ENCODE data around the gene DPF3. TPM values are rescaled to one million over a fixed set of nuclear protein-coding genes. Genes with fewer than 3 reads are reported as not detected.

Gene DPF3
- total RNA-seq, 1 donor from 2014 or later, result 4.3 TPM

DNA sequence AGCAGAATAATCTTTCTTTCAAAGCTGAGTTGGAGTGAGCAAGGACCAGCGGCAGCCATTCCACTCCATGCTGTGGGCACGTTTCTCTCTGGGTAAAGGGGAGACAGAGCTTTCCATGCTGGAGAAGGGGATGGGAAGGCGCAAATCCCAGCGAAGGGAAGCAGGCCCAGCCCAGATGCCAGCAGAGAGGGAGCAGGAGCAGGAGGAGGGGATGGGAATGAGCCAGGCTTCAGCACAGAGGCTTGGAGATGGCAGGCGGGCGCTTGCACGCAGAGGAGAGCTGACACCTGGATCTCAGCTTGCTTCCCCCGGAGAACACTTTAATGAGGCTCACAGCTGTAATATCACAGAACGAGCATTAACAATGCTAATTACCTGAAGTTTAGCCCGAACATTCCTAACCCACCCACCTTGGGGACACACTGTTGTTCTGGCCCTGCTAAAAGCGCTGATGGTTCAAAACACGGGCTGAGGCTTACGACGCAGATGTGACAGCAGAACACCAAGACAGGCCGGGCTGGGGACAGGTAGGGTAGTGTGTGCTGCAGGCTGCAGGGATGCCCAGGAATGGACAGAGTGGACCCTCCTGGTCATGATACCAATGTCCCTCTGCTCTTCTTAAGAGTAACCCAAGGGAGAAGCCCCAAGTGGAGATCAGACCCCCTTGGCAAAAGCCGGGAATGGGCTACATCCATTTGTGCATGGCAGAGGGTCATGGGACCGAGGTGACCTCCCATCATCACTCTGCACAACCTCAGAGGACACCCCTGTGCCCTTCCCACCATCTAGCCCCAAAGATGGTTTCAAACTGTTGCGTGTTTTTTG is 288.6 kb downstream of the DPF3 start:
- no peaks in the 10 kb centered on the region for H3K9me3 Mint-ChIP-seq
- intact Hi-C loops (cut with micrococcal nuclease), result no loop called here
- peaks cover 32% of the 10 kb centered on the region for H3K27me3 Mint-ChIP-seq (ENCODE audit: insufficient read depth)
- no peak for DNase-seq (ENCODE audit: low spot score)
- peaks cover 11% of the 10 kb centered on the region for H3K4me1 Mint-ChIP-seq (ENCODE audit: low read depth)
- no peak overlapping the region for H3K4me3 Mint-ChIP-seq
- no peaks in the 10 kb centered on the region for H3K36me3 Mint-ChIP-seq (ENCODE audit: low read depth)
- no peak overlapping the region for H3K27ac Mint-ChIP-seq

DNA sequence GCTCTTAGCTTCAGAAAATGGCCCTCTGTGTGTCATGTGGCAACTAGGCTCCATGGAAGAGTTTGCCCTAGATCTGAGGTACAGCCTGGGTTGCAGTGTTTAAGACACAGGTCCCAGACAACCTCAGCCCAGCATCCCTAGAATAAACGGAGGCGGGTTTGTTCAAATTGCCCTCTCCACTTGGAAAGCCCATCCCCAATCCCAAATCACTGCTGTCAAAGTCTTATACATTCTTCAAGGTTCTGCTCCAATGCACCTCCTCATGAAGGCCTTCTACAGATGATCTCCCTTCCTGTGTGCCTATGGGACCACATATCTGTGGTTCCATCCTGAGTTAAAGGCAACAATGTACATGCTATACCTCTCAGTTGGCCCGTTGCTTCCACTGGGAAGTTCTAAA is 289.8 kb downstream of the DPF3 start:
- peaks cover 32% of the 10 kb centered on the region for H3K27me3 Mint-ChIP-seq (ENCODE audit: insufficient read depth)
- H3K4me1 Mint-ChIP-seq (ENCODE audit: low read depth), result peaks cover 11% of the 10 kb centered on the region
- H3K9me3 Mint-ChIP-seq, result no peaks in the 10 kb centered on the region
- H3K4me3 Mint-ChIP-seq, result no peak overlapping the region
- intact Hi-C loops (cut with micrococcal nuclease), result no loop called here
- no peak for DNase-seq (ENCODE audit: low spot score)
- H3K36me3 Mint-ChIP-seq (ENCODE audit: low read depth), result no peaks in the 10 kb centered on the region
- H3K27ac Mint-ChIP-seq, result no peak overlapping the region

DNA sequence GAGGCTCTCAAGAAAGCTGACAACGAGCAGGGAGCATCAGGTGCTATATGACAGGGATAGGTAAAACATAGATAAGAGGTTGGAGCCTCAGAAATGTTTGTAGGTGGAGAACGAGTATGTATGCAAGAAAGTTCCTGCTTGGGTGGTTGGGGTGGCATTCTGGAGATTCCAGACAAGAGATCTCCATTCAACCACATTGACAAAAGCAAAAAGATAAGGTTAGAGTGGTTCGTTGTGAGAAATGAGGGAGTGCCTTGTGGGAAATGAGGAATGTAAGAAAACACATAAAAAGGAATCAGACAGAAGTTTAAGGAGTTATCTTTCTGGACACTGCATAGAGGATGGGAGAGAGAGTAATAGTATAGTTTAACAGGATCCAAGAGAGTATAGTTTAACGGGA is 290.3 kb downstream of the DPF3 start:
- DNase-seq (ENCODE audit: low spot score), result no peak
- Mint-ChIP-seq H3K9me3 (no peaks in the 10 kb centered on the region), H3K4me1 (ENCODE audit: low read depth) (peaks cover 10% of the 10 kb centered on the region), H3K27me3 (ENCODE audit: insufficient read depth) (peaks cover 32% of the 10 kb centered on the region), H3K27ac (no peak overlapping the region), H3K4me3 (no peak overlapping the region), H3K36me3 (ENCODE audit: low read depth) (no peaks in the 10 kb centered on the region)
- intact Hi-C loops (cut with micrococcal nuclease), result no loop called here

DNA sequence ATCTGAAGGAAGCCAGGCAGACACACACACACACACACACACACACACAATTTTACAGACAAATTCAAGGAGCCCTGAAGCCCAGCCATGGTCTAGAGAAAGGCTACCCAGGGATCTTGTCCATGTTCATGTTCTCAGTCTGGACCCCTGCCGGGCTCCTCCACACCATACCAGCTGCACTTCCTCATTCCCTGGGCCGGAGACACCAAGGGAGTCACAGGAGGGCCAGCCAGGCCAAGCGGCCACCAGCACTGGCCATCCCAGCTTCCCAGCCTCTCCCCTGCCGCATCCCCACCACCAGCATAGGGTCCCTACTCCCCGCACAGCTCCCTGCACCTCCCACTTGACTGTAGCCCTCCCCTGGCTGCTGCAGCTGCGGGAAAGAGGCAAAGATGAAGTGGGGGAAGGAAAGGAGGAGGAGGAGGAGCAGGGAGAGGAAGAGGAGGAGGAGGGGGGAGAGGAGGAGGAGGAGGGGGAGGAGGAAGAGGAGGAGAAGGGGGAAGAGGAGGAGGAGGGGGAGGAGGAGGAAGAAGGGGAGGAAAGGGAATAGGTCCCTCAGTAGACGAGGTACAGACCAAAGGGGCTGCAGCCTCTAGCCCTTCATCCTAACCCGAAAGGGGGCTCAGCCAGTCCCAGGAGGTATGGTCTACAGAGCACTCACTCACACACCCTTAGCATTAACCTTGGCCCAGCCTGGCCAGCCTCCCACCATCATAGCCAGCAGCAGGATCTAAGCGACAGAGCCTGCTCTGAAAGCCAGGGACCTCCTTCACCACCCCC is 293.2 kb downstream of the DPF3 start:
- no peak for DNase-seq (ENCODE audit: low spot score)
- Mint-ChIP-seq H3K27ac (no peak overlapping the region), H3K9me3 (no peaks in the 10 kb centered on the region), H3K4me3 (no peak overlapping the region), H3K36me3 (ENCODE audit: low read depth) (no peaks in the 10 kb centered on the region), H3K27me3 (ENCODE audit: insufficient read depth) (peaks cover 34% of the 10 kb centered on the region), H3K4me1 (ENCODE audit: low read depth) (peaks cover 10% of the 10 kb centered on the region)
- intact Hi-C loops (cut with micrococcal nuclease), result no loop called here

DNA sequence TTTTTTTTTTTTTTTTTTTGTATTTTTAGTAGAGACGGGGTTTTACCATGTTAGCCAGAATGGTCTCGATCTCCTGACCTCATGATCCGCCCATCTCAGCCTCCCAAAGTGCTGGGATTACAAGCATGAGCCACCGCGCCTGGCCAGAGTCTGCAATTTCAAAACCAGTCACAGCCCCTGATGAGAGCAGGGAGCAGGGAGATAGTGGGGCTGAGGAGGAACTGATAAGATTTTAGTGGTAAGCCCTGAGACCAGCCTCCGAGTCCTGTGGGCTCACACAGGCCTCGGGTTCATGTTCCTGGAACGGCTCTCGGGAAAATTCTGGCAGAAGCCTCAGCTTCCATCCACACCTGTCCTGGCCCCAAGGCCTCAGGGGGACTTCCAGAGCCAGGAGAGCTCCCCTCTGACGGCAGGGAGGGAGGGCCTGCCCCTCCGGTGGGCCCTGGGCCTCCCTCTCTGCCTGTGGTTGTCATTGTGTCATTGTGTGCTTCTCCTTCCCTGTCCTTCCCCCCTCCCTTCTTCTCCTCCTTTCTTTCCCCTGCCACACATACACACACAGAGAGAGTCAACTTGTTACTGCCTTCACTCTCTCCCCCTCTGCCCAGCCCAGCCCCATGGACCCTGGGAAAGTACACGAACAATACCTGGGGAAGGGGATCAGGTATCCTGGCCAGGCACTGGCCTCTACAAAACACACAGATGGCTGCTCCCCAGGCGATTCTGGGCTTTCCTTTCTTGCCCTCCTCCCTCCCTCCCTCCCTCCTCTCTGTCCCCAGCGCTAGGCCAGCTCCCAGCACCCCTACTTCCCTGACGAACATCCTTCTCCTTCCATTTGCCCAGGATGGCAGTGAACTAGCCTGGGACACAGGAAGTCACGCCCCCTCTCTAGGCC is 294.1 kb downstream of the DPF3 start:
- intact Hi-C loops (cut with micrococcal nuclease), result no loop called here
- Mint-ChIP-seq H3K4me1 (ENCODE audit: low read depth) (peaks cover 19% of the 10 kb centered on the region), H3K27ac (no peak overlapping the region), H3K9me3 (no peaks in the 10 kb centered on the region), H3K4me3 (no peak overlapping the region), H3K36me3 (ENCODE audit: low read depth) (no peaks in the 10 kb centered on the region), H3K27me3 (ENCODE audit: insufficient read depth) (peaks cover 31% of the 10 kb centered on the region)
- DNase-seq (ENCODE audit: low spot score), result no peak

DNA sequence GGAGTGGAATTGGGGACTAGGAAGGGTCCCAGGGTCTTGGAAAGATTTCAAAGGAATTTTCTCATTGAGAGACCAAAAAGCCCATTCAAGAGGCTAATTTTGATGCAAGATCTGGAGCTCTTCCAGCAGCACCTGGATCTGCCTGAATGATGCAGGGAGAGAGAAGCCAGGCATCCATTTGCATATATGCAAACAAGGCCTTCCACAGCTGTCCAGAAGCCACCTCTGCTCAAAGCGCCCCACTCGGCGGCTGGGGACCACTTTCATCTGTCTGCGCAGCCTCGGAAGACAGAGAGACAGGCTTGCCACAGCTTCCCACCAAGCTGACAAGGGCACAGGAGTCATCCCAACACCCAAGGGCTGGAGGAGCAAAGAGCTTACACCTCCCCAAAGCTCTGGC is 295.6 kb downstream of the DPF3 start:
- no peak for DNase-seq (ENCODE audit: low spot score)
- Mint-ChIP-seq H3K4me1 (ENCODE audit: low read depth) (peaks cover 34% of the 10 kb centered on the region), H3K4me3 (no peak overlapping the region), H3K27ac (no peak overlapping the region), H3K27me3 (ENCODE audit: insufficient read depth) (peaks cover 17% of the 10 kb centered on the region), H3K36me3 (ENCODE audit: low read depth) (no peaks in the 10 kb centered on the region), H3K9me3 (no peaks in the 10 kb centered on the region)
- intact Hi-C loops (cut with micrococcal nuclease), result no loop called here

DNA sequence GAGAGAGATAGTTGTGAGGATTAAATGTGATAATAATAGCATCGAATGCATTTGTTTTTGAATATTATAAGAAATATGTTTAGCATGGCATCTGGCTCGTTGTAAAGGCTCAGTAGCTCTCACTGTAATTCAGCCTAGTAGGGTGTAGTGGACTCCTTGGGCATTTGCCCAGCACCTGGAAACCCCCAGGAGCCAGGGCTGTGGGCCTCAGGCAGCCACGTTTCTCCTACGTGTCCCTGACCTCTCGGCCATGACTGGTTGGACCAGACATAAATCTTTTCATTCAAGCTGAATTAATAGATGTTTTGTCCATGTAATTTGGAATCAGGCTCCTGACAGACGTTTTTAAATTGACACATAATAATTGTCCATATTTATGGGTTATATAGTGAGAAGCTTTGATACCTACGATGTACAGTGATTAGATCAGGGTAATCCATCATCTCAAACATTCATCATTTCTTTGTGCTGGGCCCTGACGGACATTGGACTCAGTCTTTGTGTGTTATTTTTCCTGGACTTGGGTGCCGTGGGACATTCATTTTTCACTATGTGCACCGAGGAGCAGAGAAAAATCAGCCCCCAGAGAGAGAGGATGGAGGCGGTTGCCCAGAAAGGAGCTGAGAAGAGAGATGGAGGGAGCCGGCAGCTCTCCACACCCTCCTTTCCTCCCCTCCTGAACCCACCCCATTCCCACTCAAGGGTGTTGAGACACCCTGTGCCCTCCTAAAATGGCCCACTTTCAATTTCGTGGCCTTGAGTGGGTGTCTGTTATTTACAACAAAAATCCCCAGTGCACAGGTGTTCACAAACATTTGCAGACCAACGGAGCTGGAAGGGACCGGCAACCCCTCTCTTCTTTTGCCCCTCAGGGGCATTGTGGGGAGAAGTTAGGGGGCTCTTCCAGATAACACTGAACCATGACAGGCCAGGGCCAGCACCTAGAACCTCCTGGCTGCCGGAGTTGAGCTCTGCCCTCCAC is 296.4 kb downstream of the DPF3 start:
- Mint-ChIP-seq H3K9me3 (no peaks in the 10 kb centered on the region), H3K4me1 (ENCODE audit: low read depth) (peaks cover 41% of the 10 kb centered on the region), H3K4me3 (no peak overlapping the region), H3K36me3 (ENCODE audit: low read depth) (peaks cover 3% of the 10 kb centered on the region), H3K27me3 (ENCODE audit: insufficient read depth) (peaks cover 17% of the 10 kb centered on the region), H3K27ac (no peak overlapping the region)
- DNase-seq (ENCODE audit: low spot score), result no peak
- intact Hi-C loops (cut with micrococcal nuclease), result no loop called here

DNA sequence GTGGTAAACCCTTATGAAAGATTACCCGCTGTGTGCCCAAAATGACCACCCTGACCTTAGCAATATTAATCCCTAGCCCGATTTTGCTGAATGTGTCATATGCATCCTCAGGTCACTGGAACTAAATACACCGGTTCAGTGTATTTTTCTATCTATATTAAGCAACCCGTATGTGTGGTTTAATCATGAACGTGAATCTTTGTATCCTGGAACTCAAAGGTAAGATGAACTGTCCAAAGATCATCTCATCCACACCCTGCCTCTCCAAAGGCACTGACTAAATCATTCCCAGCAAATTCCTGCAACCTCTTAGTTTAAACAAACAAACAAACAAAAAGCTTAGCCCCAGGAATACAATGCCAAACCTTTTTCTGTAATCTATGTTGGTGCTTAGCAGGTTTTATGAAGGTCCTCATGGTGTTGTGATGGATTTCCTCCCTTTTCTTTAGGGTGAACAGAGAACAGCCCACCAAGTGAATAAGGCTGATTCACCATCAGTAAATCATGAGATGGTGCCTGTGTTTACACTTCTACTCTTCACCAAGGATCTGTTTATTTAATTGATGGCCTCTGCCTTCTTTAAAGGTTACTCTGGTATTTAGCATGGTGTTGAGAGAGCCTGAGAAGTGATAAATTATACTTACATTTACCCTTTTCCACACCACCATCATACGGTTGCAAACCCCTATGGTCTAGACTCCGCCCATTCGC is 298.6 kb downstream of the DPF3 start:
- intact Hi-C loops (cut with micrococcal nuclease), result loop anchor here (2.0 kb wide), 2 partner anchors 119 to 309 kb away; no protein-coding TSS in a partner anchor
- Mint-ChIP-seq H3K27ac (no peak overlapping the region), H3K4me3 (no peak overlapping the region), H3K9me3 (peaks cover 14% of the 10 kb centered on the region), H3K36me3 (ENCODE audit: low read depth) (peaks cover 11% of the 10 kb centered on the region), H3K4me1 (ENCODE audit: low read depth) (peaks cover 63% of the 10 kb centered on the region), H3K27me3 (ENCODE audit: insufficient read depth) (peaks cover 4% of the 10 kb centered on the region)
- no peak for DNase-seq (ENCODE audit: low spot score)

DNA sequence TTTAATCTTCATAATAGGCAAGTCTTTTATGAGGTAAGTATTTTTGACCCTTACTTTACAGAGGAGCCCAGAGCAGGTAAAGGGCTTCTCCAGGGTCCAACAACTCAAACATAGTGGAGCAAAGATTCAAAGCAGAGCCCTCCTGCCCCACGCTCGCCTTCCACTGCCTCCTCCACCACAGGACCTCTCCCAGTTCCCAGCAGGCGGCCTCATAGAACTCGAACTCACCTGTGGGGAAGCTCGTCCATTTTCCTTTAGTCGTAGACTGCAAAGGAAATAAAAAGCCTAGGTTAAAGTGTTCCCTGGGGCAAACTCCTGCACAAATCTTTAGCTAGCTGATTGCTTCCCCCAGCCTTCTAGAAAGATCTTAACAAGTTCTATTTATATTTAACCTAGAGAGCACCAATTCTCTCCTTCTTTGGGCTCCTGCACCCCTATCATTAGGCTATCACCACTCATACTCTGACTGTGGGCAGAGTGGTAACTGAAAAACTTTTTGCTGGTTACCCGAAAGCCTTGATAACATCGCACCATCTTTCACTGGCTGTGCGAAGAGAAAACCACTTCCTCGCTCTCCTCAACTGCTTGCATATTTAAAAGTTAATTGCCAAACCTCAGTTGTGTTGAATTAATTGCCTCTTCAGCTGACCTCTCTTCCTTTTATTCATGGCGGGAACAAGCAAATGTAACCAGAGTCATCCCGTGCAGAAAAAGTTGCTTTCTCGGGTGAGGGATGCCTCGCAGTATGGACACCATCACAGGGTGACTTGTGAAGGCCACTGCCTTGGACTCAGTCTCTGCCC is 299.6 kb downstream of the DPF3 start:
- intact Hi-C loops (cut with micrococcal nuclease), result loop anchor here (1.0 to 5.0 kb wide), 8 partner anchors 59 to 311 kb away; partner anchors contain the start of gene DPF3
- peak; percentile 63 for DNase-seq (ENCODE audit: low spot score)
- peaks cover 16% of the 10 kb centered on the region for H3K36me3 Mint-ChIP-seq (ENCODE audit: low read depth)
- H3K4me3 Mint-ChIP-seq, result peak overlapping the region; percentile 47
- H3K4me1 Mint-ChIP-seq (ENCODE audit: low read depth), result peaks cover 66% of the 10 kb centered on the region
- peak overlapping the region; percentile 61 for H3K27ac Mint-ChIP-seq
- H3K27me3 Mint-ChIP-seq (ENCODE audit: insufficient read depth), result peaks cover 4% of the 10 kb centered on the region
- H3K9me3 Mint-ChIP-seq, result peaks cover 22% of the 10 kb centered on the region

DNA sequence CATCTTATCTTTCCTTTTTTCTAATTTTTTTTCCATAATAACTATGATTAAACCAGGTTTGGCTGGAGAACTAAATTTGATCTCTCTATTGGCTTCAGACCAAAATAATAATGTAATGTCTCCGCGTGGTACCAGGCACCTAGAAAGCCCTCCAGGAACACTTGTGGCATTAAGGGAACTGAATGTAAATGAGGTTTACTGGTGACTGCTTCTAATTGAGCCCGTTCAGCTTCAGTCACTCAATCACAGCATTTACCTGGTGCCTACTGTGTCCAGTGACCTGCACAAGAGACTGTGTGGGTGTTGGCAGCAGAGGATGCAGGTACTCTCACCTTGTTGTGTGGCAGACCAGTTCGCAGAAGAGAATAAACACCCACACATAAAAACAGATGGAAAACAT is 302.5 kb downstream of the DPF3 start:
- DNase-seq (ENCODE audit: low spot score), result no peak
- Mint-ChIP-seq H3K4me1 (ENCODE audit: low read depth) (peaks cover 63% of the 10 kb centered on the region), H3K9me3 (peaks cover 30% of the 10 kb centered on the region), H3K27ac (no peak overlapping the region), H3K4me3 (no peak overlapping the region), H3K36me3 (ENCODE audit: low read depth) (peaks cover 18% of the 10 kb centered on the region), H3K27me3 (ENCODE audit: insufficient read depth) (peaks cover 2% of the 10 kb centered on the region)
- intact Hi-C loops (cut with micrococcal nuclease), result loop anchor here (5.0 kb wide), 1 partner anchor 76 kb away; no protein-coding TSS in a partner anchor

DNA sequence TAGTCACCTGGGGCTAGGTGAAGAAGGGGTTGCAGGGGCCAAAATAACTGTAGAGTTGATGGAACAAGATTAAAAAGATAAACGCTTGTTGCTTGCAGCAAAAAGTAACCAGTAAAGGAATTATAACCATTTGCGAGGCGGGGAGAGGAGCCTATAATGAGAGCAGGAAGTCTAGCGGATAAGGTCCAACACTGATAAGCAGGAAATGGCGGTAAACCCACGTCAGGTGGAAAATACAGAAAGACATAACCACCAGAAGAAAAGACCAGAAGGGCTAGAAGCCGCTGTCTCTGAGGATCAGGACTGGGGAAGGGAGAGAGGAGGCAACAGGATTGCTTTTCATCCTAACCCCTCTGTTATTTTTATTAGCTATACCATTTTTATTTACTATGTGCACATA is 303.3 kb downstream of the DPF3 start:
- peak; percentile 2 for DNase-seq (ENCODE audit: low spot score)
- peaks cover 25% of the 10 kb centered on the region for H3K36me3 Mint-ChIP-seq (ENCODE audit: low read depth)
- intact Hi-C loops (cut with micrococcal nuclease), result loop anchor here (1.0 to 5.0 kb wide), 2 partner anchors 71 to 77 kb away; no protein-coding TSS in a partner anchor

More for the DNA sequence above, 303.3 kb downstream of the DPF3 start:
- Mint-ChIP-seq H3K4me1 (ENCODE audit: low read depth) (peaks cover 55% of the 10 kb centered on the region), H3K4me3 (peak overlapping the region; percentile 32), H3K27me3 (ENCODE audit: insufficient read depth) (peaks cover 3% of the 10 kb centered on the region), H3K9me3 (peaks cover 38% of the 10 kb centered on the region), H3K27ac (no peak overlapping the region)

Data from activated T-helper 1 cell treated with anti-CD3 and anti-CD28 coated beads, Interleukin-12 subunit alpha, Interleukin-12 subunit beta, Interleukin-2, Interleukin-4 antibody, amounts not matched to agents 30 ng/mL and 10 ng/mL and 1 ng/mL, durations not matched to agents 14 hours and 24 hours and 36 hours (primary cell).